ENCODE results near the gene CCL19. TPM values are rescaled to one million over a fixed set of nuclear protein-coding genes. Genes with fewer than 3 reads are reported as not detected.

The CCL19 gene
- total and polyA plus RNA-seq, 2 of the 8 experiments (the other 6 are each of a cell fraction or from before 2014, with no cell fraction given), result not detected

DNA sequence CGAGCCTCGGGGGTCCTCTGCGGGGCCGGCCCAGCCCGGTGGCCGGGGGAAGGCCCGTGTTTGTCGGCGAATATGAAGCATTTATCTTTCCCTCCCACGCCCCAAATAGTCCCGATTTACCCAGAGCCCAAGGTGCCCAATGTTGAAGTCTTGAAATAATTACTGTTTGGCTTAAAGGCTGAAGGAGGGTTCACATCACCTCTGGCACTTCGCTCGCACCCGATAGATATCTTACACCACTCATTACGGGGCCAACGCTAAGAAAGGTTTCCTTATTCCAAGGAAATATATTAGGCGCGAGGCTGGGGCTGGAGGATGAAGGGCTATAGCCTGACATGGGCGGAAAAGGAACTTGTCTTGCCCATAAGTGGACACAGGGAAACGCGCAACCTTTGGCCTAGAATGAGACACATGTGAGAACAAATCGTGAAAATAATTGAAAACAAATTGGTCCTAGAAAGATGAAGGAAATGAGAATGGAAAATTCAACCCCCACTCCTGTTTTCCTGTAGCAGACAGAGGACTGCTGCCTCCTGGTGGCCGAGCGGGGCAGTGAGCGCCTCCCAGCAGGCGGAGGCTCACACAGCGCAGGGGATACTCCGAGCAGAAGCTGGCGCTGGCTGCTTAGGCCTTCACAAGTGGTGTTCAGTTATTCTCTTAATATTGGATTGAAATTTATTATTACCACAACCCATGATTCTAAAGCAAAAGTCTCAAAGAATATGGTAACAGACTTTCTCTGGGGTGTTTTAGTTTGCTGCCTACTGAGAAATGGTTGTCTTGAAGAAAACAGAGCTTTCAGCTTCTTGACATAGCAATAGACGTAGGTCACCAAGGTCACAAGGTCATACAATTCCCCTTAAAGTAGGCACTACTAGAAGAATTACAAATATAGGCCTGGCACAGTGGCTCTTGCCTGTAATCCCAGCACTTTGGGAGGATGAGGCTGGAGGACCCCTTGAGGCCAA is 11.0 kb upstream of the CCL19 start (continued):
- TF ChIP-seq KDM4A (IDR thresholded peaks at IDR 0.05; ENCODE audit: low read depth, low read length, severe bottlenecking), result peak; percentile 70
